Activated T-helper 9 cell treated with anti-CD3 and anti-CD28 coated beads, Interleukin-2, amount 50 U/mL, for 16 hours (primary cell): ENCODE results near the gene CD200.

ENCODE experiments used
- DNase-seq: peaks from one replicate; pipeline ENCODE4 v3.0.0-alpha.2; 2020; ENCODE audit warnings: low read depth

Gene CD200

GRCh38 chr3:112333381-112334317 is 693 bp downstream of the CD200 start:
- DNase-seq, result no peak

GRCh38 chr3:112334691-112335433 is 1.9 kb downstream of the CD200 start:
- no peak for DNase-seq

- no peak for DNase-seq
These were observed 2.5 kb downstream of the CD200 start for GRCh38 chr3:112335434-112335781.

- DNase-seq, result no peak
These were observed 5.2 kb downstream of the CD200 start for GRCh38 chr3:112338021-112338726.

- no peak for DNase-seq
These were observed 5.7 kb downstream of the CD200 start for GRCh38 chr3:112338727-112339056.

- DNase-seq, result no peak
These were observed 6.2 kb downstream of the CD200 start for GRCh38 chr3:112339134-112339533.

GRCh38 chr3:112339609-112340008 is 6.7 kb downstream of the CD200 start:
- no peak for DNase-seq

- no peak for DNase-seq
These were observed 8.4 kb downstream of the CD200 start for GRCh38 chr3:112341386-112341785.

- DNase-seq, result no peak
These were observed 12.7 kb downstream of the CD200 start for GRCh38 chr3:112345681-112346080.

- no peak for DNase-seq
These were observed 13.7 kb downstream of the CD200 start for GRCh38 chr3:112346491-112347122.

GRCh38 chr3:112348943-112349342 is 16.0 kb downstream of the CD200 start:
- no peak for DNase-seq

GRCh38 chr3:112349557-112349956 is 16.6 kb downstream of the CD200 start:
- DNase-seq, result no peak

- no peak for DNase-seq
These were observed 17.3 kb downstream of the CD200 start for GRCh38 chr3:112350018-112350810.

- DNase-seq, result no peak
These were observed 18.1 kb downstream of the CD200 start for GRCh38 chr3:112351036-112351435.

GRCh38 chr3:112351823-112352222 is 18.9 kb downstream of the CD200 start:
- DNase-seq, result no peak

- no peak for DNase-seq
These were observed 19.8 kb downstream of the CD200 start for GRCh38 chr3:112352720-112353119.

GRCh38 chr3:112353365-112353764 is 20.4 kb downstream of the CD200 start:
- no peak for DNase-seq

GRCh38 chr3:112354642-112355306 is 21.8 kb downstream of the CD200 start:
- no peak for DNase-seq

- DNase-seq, result no peak
These were observed 22.3 kb downstream of the CD200 start for GRCh38 chr3:112355307-112355687.

GRCh38 chr3:112357930-112358780 is 25.2 kb downstream of the CD200 start:
- DNase-seq, result no peak
